Neural cell (in vitro differentiated cells): ENCODE data around the gene SLC37A3. TPM values are rescaled to one million over a fixed set of nuclear protein-coding genes. Genes with fewer than 3 reads are reported as not detected.

Experiments used
- H2AFZ ChIP-seq: fragments of 200-600, 300-800 bp; sonication (generic), shearing (Covaris generic); 2 replicates; pipeline ENCODE4 v1.6.0; 2014; ENCODE audit warnings: low read depth, mild to moderate bottlenecking, antibody characterized with exemption, low read length, moderate library complexity
- H3F3A ChIP-seq: fragments of 200-600 bp; shearing (Covaris generic); 2 replicates; pipeline ENCODE4 v1.6.1; 2016; ENCODE audit warnings: mild to moderate bottlenecking, moderate library complexity, mixed read lengths, antibody characterized with exemption, low read length; ENCODE audit not compliant: insufficient read depth, poor library complexity, severe bottlenecking
- H3K27ac ChIP-seq: fragments of 200-600, 300-800 bp; sonication (generic), shearing (Covaris generic); 2 replicates; pipeline ENCODE4 v1.5.1; 2014; ENCODE audit warnings: mild to moderate bottlenecking, low read length, moderate library complexity
- H3K27me3 ChIP-seq: fragments of 300-800, 200-600 bp; sonication (generic), shearing (Covaris generic); 2 replicates; pipeline ENCODE4 v1.6.0; 2014; ENCODE audit warnings: mild to moderate bottlenecking, low read depth, low read length, moderate library complexity; ENCODE audit not compliant: insufficient read depth
- H3K36me3 ChIP-seq: fragments of 300-800, 200-600 bp; sonication (generic), shearing (Covaris generic); 2 replicates; pipeline ENCODE4 v1.5.1; 2014; ENCODE audit warnings: mild to moderate bottlenecking, antibody characterized with exemption, low read length, moderate library complexity; ENCODE audit not compliant: insufficient read depth
- H3K4me2 ChIP-seq: fragments of 300-800, 200-600 bp; sonication (generic), shearing (Covaris generic); 2 replicates; pipeline ENCODE4 v1.6.0; 2014; ENCODE audit warnings: mild to moderate bottlenecking, low read length
- H3K4me3 ChIP-seq: fragments of 300-800, 200-600 bp; sonication (generic), shearing (Covaris generic); 2 replicates; pipeline ENCODE4 v1.5.1; 2014; ENCODE audit warnings: mild to moderate bottlenecking, low read length, moderate library complexity
- H3K79me2 ChIP-seq: fragments of 200-600 bp; shearing (Covaris generic); replicated peaks from 2 replicates; pipeline ENCODE4 v1.6.0; 2014; ENCODE audit warnings: mild to moderate bottlenecking, low read length, moderate library complexity; ENCODE audit not compliant: insufficient read depth
- H3K9ac ChIP-seq: fragments of 300-800, 200-600 bp; sonication (generic), shearing (Covaris generic); 2 replicates; pipeline ENCODE4 v1.6.1; 2016; ENCODE audit warnings: mild to moderate bottlenecking, low read length, mixed read lengths
- H3K9me2 ChIP-seq: fragments of 200-600 bp; shearing (Covaris generic); 2 replicates; pipeline ENCODE4 v1.6.1; 2016; ENCODE audit warnings: mild to moderate bottlenecking, low read length, mixed read lengths; ENCODE audit not compliant: insufficient read depth
- H3K9me3 ChIP-seq: fragments of 200-600, 300-800 bp; sonication (generic), shearing (Covaris generic); 2 replicates; pipeline ENCODE4 v1.6.1; 2016; ENCODE audit warnings: mild to moderate bottlenecking, mixed run types, low read length, moderate library complexity, mixed read lengths
- H4K20me1 ChIP-seq: fragments of 200-600 bp; shearing (Covaris generic); 2 replicates; pipeline ENCODE4 v1.6.1; 2016; ENCODE audit warnings: mild to moderate bottlenecking, mixed run types; ENCODE audit not compliant: insufficient read depth
- EP300 ChIP-seq: fragments of 450-650 bp; conservative IDR thresholded peaks from 2 replicates; pipeline ENCODE4 v1.6.1; 2014; ENCODE audit warnings: antibody characterized with exemption, mild to moderate bottlenecking, moderate library complexity; ENCODE audit not compliant: poor library complexity, severe bottlenecking
- EZH2 ChIP-seq: fragments of 200-600, 300-800 bp; shearing (Covaris generic), sonication (generic); IDR thresholded peaks from 2 replicates; pipeline ENCODE4 v1.6.1; 2014; ENCODE audit warnings: antibody characterized with exemption, low read length, borderline replicate concordance, mild to moderate bottlenecking; ENCODE audit not compliant: insufficient read depth, poor library complexity, severe bottlenecking
- MXI1 ChIP-seq: fragments of 450-650 bp; conservative IDR thresholded peaks from 2 replicates; pipeline ENCODE4 v1.6.1; 2014; ENCODE audit warnings: antibody characterized with exemption, mild to moderate bottlenecking; ENCODE audit not compliant: poor library complexity, severe bottlenecking
- POLR2AphosphoS5 ChIP-seq: IDR thresholded peaks from 2 replicates; pipeline ENCODE4 v1.6.1; 2012
- RAD21 ChIP-seq: fragments of 450-650 bp; conservative IDR thresholded peaks from 2 replicates; pipeline ENCODE4 v1.6.1; 2014; ENCODE audit warnings: antibody characterized with exemption, mild to moderate bottlenecking, moderate library complexity
- SMC3 ChIP-seq: fragments of 450-650 bp; conservative IDR thresholded peaks from 2 replicates; pipeline ENCODE4 v1.6.1; 2014; ENCODE audit warnings: antibody characterized with exemption, mild to moderate bottlenecking, moderate library complexity; ENCODE audit not compliant: poor library complexity
- TAF1 ChIP-seq: IDR thresholded peaks from 2 replicates; pipeline ENCODE4 v1.6.1; 2012; ENCODE audit warnings: low read depth
- polyA plus RNA-seq: library from polyadenylated mRNA; depleted of rRNA; stranded (reverse); fragments of >200 nt; gene quantifications from 2 replicates; pipeline ENCODE4 v1.2.3, GENCODE V29; 2014
- TF ChIP-seq, protein P1 (sequence below): IDR thresholded peaks from 2 replicates; pipeline ENCODE4 v1.6.1; 2012; ENCODE audit warnings: borderline replicate concordance
- TF ChIP-seq, protein P2 (sequence below): fragments of 450-650 bp; IDR thresholded peaks from 2 replicates; pipeline ENCODE4 v1.5.1; 2014; ENCODE audit warnings: antibody characterized with exemption, mild to moderate bottlenecking, moderate library complexity; ENCODE audit not compliant: poor library complexity, severe bottlenecking

Gene SLC37A3
- polyA plus RNA-seq, 1 donor from 2014 or later: 176 TPM

DNA sequence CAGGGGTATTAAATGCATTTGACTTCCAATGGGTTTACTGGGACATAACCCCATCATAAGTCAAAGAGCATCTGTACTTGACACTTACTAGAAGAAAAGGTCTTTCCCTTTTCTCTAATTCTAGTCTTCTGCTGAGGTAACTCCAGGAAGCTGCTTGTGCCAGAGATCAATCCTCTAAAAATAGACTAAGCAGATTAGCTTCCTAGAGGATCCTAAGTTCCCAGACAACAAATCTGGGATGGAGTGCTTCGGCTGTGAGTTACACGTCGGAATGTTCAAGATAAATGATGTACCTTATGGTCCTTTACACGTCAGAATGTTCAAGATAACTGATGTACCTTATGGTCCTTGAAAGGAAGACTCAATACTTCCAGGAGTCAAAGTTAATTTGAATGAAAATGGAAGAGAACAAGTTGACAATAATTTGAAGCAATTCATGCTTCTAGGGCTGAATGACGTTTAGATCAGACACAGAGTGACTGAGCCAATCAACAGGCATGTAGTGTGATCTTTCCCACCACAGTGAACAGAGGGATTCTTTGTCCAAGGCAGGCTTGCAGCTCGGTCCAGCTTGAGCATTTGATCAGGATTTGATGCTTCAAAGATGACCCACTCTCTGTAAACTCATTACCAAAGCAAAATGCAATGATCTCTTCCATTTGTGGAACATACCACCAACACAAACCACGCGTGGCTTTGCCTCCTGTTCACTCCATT, 63.8 kb downstream of the SLC37A3 start:
- Histone ChIP-seq H3F3A (no peaks in the 10 kb centered on the region), H3K4me2 (no peak overlapping the region), H3K36me3 (peaks cover 11% of the 10 kb centered on the region), H3K79me2 (no peaks in the 10 kb centered on the region), H2AFZ (no peak overlapping the region), H3K27ac (no peak overlapping the region), H3K27me3 (no peaks in the 10 kb centered on the region), H3K9me3 (no peaks in the 10 kb centered on the region), H4K20me1 (no peaks in the 10 kb centered on the region), H3K9ac (no peak overlapping the region), H3K4me3 (no peak overlapping the region), H3K9me2 (no peaks in the 10 kb centered on the region)
- TF ChIP-seq MXI1 (no peak), SMC3 (no peak), POLR2AphosphoS5 (no peak), TAF1 (no peak), EZH2 (no peak)
- TF ChIP-seq, protein P1, sequence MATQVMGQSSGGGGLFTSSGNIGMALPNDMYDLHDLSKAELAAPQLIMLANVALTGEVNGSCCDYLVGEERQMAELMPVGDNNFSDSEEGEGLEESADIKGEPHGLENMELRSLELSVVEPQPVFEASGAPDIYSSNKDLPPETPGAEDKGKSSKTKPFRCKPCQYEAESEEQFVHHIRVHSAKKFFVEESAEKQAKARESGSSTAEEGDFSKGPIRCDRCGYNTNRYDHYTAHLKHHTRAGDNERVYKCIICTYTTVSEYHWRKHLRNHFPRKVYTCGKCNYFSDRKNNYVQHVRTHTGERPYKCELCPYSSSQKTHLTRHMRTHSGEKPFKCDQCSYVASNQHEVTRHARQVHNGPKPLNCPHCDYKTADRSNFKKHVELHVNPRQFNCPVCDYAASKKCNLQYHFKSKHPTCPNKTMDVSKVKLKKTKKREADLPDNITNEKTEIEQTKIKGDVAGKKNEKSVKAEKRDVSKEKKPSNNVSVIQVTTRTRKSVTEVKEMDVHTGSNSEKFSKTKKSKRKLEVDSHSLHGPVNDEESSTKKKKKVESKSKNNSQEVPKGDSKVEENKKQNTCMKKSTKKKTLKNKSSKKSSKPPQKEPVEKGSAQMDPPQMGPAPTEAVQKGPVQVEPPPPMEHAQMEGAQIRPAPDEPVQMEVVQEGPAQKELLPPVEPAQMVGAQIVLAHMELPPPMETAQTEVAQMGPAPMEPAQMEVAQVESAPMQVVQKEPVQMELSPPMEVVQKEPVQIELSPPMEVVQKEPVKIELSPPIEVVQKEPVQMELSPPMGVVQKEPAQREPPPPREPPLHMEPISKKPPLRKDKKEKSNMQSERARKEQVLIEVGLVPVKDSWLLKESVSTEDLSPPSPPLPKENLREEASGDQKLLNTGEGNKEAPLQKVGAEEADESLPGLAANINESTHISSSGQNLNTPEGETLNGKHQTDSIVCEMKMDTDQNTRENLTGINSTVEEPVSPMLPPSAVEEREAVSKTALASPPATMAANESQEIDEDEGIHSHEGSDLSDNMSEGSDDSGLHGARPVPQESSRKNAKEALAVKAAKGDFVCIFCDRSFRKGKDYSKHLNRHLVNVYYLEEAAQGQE: no peak
- TF ChIP-seq, protein P2, sequence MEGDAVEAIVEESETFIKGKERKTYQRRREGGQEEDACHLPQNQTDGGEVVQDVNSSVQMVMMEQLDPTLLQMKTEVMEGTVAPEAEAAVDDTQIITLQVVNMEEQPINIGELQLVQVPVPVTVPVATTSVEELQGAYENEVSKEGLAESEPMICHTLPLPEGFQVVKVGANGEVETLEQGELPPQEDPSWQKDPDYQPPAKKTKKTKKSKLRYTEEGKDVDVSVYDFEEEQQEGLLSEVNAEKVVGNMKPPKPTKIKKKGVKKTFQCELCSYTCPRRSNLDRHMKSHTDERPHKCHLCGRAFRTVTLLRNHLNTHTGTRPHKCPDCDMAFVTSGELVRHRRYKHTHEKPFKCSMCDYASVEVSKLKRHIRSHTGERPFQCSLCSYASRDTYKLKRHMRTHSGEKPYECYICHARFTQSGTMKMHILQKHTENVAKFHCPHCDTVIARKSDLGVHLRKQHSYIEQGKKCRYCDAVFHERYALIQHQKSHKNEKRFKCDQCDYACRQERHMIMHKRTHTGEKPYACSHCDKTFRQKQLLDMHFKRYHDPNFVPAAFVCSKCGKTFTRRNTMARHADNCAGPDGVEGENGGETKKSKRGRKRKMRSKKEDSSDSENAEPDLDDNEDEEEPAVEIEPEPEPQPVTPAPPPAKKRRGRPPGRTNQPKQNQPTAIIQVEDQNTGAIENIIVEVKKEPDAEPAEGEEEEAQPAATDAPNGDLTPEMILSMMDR: no peak

DNA sequence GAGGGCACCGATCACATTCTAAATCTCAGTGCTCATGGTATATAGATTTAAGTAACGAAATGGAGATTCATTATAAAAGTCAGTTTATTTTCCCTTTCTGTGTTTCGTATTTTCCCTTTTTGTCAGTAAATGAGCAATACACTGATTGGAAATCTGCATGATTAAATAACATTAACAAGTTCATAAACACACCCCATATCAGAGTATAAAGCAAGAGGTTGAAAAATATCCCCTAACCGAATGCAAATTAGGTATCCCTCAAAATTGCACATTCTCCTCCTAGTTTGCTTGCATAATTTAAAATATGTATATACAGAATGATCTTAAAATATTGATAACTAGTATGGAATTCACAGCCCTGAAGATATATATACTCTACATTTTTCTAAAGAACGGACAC, 64.6 kb downstream of the SLC37A3 start:
- Histone ChIP-seq H3K36me3 (peaks cover 11% of the 10 kb centered on the region), H3K27me3 (no peaks in the 10 kb centered on the region), H3K4me2 (no peak overlapping the region), H3F3A (no peaks in the 10 kb centered on the region), H3K9ac (no peak overlapping the region), H3K27ac (no peak overlapping the region), H4K20me1 (no peaks in the 10 kb centered on the region), H3K9me2 (no peaks in the 10 kb centered on the region), H3K9me3 (no peaks in the 10 kb centered on the region), H3K79me2 (no peaks in the 10 kb centered on the region), H2AFZ (no peak overlapping the region), H3K4me3 (no peak overlapping the region)
- TF ChIP-seq POLR2AphosphoS5 (no peak), EZH2 (no peak), TAF1 (no peak), EP300 (no peak), SMC3 (no peak), RAD21 (no peak), MXI1 (no peak)
- TF ChIP-seq, protein P2: no peak
- TF ChIP-seq, protein P1: no peak
